Islet precursor cell (in vitro differentiated cells): ENCODE measurements around the gene SLC35F4.
"Not testable (repeated sequence)": the region's sequence is repeated elsewhere in the genome, so short reads cannot be mapped to it uniquely, and the experiment has no call there.

ENCODE experiments used
- DNase-seq: peaks from one replicate; pipeline ENCODE4 v3.0.0-alpha.2; 2018

The SLC35F4 gene

GRCh38 chr14:57712698-57713097 lies 153.2 kb downstream of the SLC35F4 start:
- no peak for DNase-seq

DNA sequence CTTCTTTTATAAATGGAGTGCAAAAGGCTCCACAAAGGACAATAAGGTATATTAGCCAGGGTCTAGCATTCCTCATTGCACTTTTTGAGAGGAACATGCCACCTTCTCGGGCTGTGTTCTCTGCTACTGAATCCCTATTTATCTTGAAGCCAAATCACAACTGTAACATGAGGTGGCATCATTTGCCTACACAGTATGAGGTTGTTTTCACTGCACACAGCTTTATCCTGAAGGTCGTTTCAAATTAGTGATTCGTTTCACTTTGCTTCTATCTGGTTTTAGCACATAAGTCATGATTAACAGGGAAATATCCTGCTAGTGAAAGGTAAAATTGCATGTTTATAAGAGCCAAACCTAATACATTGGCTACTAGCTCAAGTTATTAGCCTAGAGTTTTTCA lies 153.8 kb downstream of the SLC35F4 start:
- DNase-seq = no peak

- DNase-seq = no peak
Observed at GRCh38 chr14:57709909-57710308, 156.0 kb downstream of the SLC35F4 start.

DNA sequence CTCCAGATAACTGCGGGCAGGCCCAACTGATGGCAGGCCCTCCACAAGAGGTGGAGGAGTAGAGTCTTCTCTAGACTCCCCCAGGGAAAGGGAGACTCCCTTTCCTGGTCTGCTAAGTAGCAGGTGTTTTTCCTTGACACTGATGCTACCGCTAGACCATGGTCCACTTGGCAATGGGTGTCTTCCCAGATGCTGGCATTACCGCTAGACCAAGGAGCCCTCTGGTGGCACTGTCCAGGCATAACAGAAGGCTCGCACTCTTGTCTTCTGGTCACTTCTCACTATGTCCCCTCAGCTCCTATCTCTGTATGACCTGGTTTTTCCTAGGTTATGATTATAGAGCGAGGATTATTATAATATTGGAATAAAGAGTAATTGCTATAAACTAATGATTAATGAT lies 156.8 kb downstream of the SLC35F4 start:
- not testable (repeated sequence) for DNase-seq

DNA sequence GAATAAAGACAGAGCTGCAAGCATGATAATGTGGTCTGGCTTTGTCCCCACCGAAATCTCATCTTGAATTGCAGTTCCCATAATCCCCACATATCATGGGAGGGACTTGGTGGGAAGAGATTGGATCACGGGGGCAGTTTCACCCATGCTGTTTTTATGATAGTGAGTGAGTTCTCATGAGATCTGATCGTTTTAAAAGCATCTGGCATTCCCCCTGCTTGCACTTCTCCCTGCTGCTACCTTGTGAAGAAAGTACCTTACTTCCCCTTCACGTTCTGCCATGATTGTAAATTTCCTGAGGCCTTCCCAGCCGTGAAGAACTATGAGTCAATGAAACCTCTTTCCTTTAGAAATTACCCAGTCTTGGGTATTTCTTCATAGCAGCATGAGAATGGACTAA lies 158.7 kb downstream of the SLC35F4 start:
- no peak for DNase-seq

- no peak for DNase-seq
Observed at GRCh38 chr14:57704763-57705162, 161.1 kb downstream of the SLC35F4 start.

GRCh38 chr14:57699947-57700346 lies 165.9 kb downstream of the SLC35F4 start:
- no peak for DNase-seq

DNA sequence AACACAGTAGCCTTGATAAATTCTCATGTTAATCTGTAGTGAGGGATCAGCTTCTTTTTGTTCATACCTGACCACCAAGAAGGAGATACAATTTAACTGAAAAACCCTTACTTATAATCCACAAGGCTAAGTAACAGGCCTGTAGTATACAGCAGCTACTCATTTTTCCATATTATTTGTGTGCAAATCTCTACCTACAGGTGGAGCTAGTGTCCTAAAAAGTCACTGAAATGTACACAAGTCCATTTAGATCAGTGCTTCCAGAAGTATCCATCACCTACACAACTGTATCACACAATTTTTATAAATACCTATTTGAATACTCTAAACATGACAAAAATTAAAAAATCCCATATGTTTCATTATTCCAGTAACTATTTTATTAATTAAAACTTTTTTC lies 173.2 kb downstream of the SLC35F4 start:
- DNase-seq = no peak

DNA sequence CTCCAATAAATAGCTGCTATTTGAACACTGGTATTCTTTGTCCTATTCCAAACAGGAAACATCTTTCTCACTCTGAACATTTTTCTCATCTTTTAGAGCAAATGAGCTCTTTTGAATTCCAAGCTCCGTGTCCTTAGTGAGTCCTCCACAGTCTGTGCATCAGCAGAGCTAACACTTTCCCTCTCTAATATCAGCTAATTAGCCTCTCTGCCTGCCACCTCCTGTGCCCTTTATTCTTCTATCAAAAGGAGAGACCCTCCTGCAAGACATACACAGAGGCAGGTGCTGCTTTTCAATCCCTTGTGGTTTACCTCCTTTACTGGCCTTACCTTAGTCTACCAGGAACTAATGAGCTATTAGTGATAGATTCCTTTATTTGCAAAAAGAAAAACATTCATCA lies 178.5 kb downstream of the SLC35F4 start:
- DNase-seq = no peak

- DNase-seq = no peak
Observed at GRCh38 chr14:57686304-57686703, 179.6 kb downstream of the SLC35F4 start.

GRCh38 chr14:57671021-57671420 lies 194.9 kb downstream of the SLC35F4 start:
- DNase-seq = no peak

GRCh38 chr14:57660208-57660607 lies 205.7 kb downstream of the SLC35F4 start:
- DNase-seq = no peak

DNA sequence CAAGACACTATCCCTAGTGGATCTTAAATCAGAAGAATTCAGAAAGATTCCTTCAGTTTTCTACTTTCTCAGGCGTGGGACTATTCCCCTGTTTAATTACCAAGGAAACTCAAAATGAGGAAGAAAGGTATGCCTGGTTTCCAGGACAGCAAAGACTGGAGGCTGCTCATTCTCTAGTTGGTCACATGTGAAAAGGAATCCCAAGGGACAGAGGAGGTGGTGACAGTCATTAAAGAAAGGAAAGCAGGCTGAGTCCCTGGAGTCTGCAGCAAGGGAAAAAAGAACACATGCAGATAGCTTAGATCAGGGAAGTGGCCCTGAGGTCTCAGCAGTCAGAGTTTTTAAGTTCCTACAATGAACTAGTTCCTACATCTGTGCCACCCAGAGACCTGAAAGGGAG lies 206.8 kb downstream of the SLC35F4 start:
- no peak for DNase-seq

- no peak for DNase-seq
Observed at GRCh38 chr14:57657487-57657886, 208.4 kb downstream of the SLC35F4 start.

DNA sequence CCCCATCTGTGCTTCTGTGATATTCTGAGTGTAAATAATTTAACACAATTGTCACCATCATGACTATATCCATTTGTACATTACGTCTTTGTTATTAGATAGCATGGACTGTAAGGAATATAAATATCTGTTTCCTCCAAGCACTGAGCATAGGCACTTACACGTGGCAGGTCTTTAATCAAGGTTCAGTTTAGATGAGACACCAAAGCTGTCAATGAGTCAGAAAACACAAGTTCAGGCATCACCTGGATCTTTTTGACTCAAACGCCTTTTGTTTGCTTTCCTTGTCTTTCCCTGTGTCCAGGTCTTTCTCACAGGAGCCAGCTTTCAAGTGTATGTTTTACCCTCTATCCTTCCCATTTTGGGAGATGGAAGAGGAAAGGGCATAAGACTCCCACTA lies 209.0 kb downstream of the SLC35F4 start:
- DNase-seq = no peak

DNA sequence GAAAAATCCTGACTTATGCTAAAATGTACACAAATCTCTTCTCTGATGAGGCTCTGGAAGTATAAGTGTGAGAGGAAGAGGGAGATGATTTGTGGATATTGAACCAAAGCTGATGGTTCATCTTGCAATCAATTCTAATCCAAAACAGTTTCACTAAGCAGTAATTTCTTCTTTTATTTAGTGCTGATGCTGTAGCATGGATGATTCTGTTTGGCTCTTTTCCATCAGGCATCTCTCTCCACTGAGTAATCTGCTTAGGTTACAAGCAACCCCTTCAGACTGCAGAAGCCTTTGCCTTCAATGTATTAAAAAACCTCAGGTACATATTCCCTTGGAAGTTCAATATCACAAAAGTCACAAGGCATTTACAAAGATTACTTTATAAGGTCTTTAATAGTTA lies 213.1 kb downstream of the SLC35F4 start:
- no peak for DNase-seq

- no peak for DNase-seq
Observed at GRCh38 chr14:57641776-57642175, 224.1 kb downstream of the SLC35F4 start.

DNA sequence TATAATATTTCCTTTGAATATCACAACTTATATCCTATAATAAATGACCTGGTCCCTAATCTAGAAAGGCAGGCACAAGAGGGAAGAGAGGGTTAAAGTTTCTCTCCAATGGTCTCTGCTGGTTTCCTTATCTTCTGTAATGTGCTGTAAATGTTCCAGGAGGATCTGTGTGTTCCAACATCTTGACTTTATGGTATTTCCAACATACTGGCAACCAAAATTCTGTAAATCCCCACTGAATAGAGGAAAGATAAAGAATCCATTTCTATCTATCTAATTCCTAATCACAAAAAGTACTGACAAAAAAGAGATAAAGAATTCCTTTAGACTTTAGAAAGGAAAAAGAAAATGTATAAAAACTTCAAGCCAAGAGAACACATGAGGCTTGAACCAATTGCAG lies 225.9 kb downstream of the SLC35F4 start:
- no peak for DNase-seq

DNA sequence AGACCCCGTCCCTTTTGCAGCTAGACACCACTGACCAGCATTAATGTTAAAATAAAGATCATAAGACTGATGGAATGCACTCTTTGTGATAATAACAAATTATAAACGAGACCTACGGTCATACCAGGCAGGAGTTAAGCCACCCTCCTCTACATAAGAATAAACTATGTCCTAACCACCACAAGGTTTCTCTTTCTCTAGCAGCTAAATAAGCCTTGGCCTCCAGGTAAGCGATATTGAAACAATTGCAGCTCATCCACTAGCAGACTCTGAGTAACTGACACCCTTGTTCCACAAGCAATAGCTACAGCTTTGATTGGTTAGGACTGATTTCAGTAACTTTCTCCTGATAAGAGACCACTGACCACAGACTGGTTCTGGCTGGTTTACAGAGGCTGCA lies 228.0 kb downstream of the SLC35F4 start:
- DNase-seq = no peak

GRCh38 chr14:57634335-57634734 lies 231.6 kb downstream of the SLC35F4 start:
- DNase-seq = no peak

DNA sequence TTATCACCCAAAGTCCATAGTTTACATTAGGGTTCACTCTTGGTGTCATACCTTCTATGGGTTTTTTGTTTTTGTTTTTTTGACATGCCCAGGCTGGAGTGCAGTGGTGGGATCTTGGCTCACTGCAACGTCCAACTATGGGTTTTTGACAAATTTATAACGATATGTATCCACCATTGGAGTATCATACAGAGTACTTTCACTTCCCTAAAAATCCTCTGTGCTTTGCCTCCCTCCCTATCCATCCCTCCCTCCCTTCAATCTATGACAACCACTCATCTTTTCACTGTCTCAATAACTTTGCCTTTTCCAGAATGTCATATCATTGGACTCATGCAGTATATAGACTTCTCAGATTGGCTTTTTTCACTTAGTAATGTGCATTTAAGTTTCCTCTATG lies 233.2 kb downstream of the SLC35F4 start:
- no peak for DNase-seq

GRCh38 chr14:57617510-57617909 lies 248.4 kb downstream of the SLC35F4 start:
- DNase-seq = peak; percentile 86

GRCh38 chr14:57612946-57613345 lies 252.9 kb downstream of the SLC35F4 start:
- DNase-seq = no peak

DNA sequence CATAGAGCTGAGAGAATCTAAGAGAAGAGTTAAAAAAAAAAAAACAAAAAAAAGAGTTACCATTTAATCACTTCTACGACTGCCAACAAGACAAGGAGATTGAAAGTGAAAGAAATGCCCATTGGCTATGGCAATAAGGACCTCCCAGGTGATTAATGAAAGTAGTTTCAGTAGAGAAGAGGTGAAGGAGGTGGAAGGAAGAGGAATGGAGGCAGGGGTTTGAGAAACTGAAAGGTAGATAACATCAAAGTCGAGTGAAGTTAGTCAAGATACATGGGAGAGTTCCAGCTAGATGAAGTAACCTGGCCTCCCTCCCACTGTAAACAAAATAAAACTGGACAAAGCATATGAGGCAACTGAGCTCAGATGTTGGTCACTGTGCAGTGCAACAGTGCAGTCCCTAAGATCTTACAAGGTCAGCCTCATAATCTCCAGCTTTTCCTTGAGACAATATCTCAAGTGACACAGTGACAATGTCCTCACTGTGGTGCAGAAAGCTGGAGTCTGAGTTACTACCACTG lies 254.3 kb downstream of the SLC35F4 start:
- no peak for DNase-seq

GRCh38 chr14:57610631-57611030 lies 255.3 kb downstream of the SLC35F4 start:
- DNase-seq = no peak
